HG03135 (cell line): ENCODE results near the gene NKAIN1.

Experiments used
- ATAC-seq: cut with Tn5 transposase; IDR thresholded peaks from one replicate; pipeline ENCODE4 v1.9.1; 2021; ENCODE audit warnings: mild to moderate bottlenecking, moderate library complexity; ENCODE audit not compliant: unreplicated experiment

Gene NKAIN1

GRCh38 chr1:31234123-31234708 lies 5.5 kb downstream of the NKAIN1 start:
- no peak for ATAC-seq

GRCh38 chr1:31232689-31233088 lies 7.0 kb downstream of the NKAIN1 start:
- ATAC-seq = no peak

GRCh38 chr1:31231802-31232201 lies 7.9 kb downstream of the NKAIN1 start:
- no peak for ATAC-seq

- no peak for ATAC-seq
These were observed 9.3 kb downstream of the NKAIN1 start for GRCh38 chr1:31230378-31230777.

GRCh38 chr1:31228986-31229385 lies 10.7 kb downstream of the NKAIN1 start:
- ATAC-seq = no peak

- ATAC-seq = no peak
These were observed 11.7 kb downstream of the NKAIN1 start for GRCh38 chr1:31227891-31228568.

- ATAC-seq = no peak
These were observed 15.6 kb downstream of the NKAIN1 start for GRCh38 chr1:31224068-31224467.

GRCh38 chr1:31222176-31222575 lies 17.5 kb downstream of the NKAIN1 start:
- ATAC-seq = no peak

GRCh38 chr1:31221072-31221471 lies 18.6 kb downstream of the NKAIN1 start:
- ATAC-seq = no peak

GRCh38 chr1:31219489-31219888 lies 20.2 kb downstream of the NKAIN1 start:
- ATAC-seq = no peak

GRCh38 chr1:31218705-31219104 lies 21.0 kb downstream of the NKAIN1 start:
- ATAC-seq = no peak

- no peak for ATAC-seq
These were observed 23.7 kb downstream of the NKAIN1 start for GRCh38 chr1:31216016-31216415.

- no peak for ATAC-seq
These were observed 24.6 kb downstream of the NKAIN1 start for GRCh38 chr1:31215065-31215570.

GRCh38 chr1:31214316-31215064 lies 25.2 kb downstream of the NKAIN1 start:
- ATAC-seq = no peak

GRCh38 chr1:31208361-31208945 lies 31.2 kb downstream of the NKAIN1 start:
- no peak for ATAC-seq

- no peak for ATAC-seq
These were observed 32.1 kb downstream of the NKAIN1 start for GRCh38 chr1:31207569-31207968.

- no peak for ATAC-seq
These were observed 32.6 kb downstream of the NKAIN1 start for GRCh38 chr1:31207046-31207445.

- no peak for ATAC-seq
These were observed 36.5 kb downstream of the NKAIN1 start for GRCh38 chr1:31203215-31203614.

GRCh38 chr1:31201931-31202360 lies 37.7 kb downstream of the NKAIN1 start:
- ATAC-seq = no peak

GRCh38 chr1:31199949-31200348 lies 39.7 kb downstream of the NKAIN1 start:
- no peak for ATAC-seq

GRCh38 chr1:31199236-31199790 lies 40.4 kb downstream of the NKAIN1 start:
- no peak for ATAC-seq
